Stomach smooth muscle (tissue), 2 donors: Measurements from ENCODE around the gene SLC7A6.

Experiments
- H3K27ac ChIP-seq: one replicate; pipeline ENCODE4 v1.7.0; 2013; ENCODE audit warnings: mild to moderate bottlenecking, low read length, inconsistent platforms
- H3K27me3 ChIP-seq, 2 donors: one replicate each; pipeline ENCODE4 v1.7.0; 2013; ENCODE audit warnings: low read length in 2 of 2; ENCODE audit not compliant: insufficient read depth in 2 of 2, control insufficient read depth in 1 of 2
- H3K36me3 ChIP-seq, 2 donors: one replicate each; pipeline ENCODE4 v1.7.0; 2013; ENCODE audit warnings: low read length in 2 of 2; ENCODE audit not compliant: control insufficient read depth in 2 of 2, insufficient read depth in 2 of 2
- H3K4me1 ChIP-seq: one replicate; pipeline ENCODE4 v1.7.0; 2013; ENCODE audit warnings: low read length; ENCODE audit not compliant: control insufficient read depth, insufficient read depth
- H3K4me3 ChIP-seq, 2 donors: one replicate each; pipeline ENCODE4 v1.7.0; 2013; ENCODE audit warnings: low read length in 2 of 2
- H3K9ac ChIP-seq, 2 donors: one replicate each; pipeline ENCODE4 v1.7.0; 2013; ENCODE audit warnings: low read length in 2 of 2, mild to moderate bottlenecking in 1 of 2
- H3K9me3 ChIP-seq, 2 donors: one replicate each; pipeline ENCODE4 v1.7.0; 2013; ENCODE audit warnings: low read length in 2 of 2; ENCODE audit not compliant: control insufficient read depth in 2 of 2
- donor health status: healthy.
- donor health status: Pancreatic carcinoma.

SLC7A6 gene

DNA sequence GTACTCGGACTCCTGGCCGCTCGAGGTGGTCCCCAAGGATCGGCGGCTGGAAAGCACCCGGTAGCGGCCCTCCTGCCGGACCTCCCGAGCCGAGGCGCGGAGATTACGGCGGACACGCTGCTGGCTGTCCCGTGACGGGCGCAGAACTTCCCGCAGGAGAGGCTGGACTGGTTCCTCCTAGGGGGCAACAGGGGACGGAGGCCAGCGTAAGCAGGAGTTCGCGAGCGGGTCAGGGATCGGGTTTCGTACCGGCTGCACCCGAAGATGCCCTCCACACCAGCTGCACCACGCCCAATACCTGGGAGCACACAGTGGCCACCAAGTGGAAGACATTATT, 46.1 kb downstream of the SLC7A6 start:
- peaks cover 20% of the 10 kb centered on the region for H3K4me1 ChIP-seq
- peaks cover 4 to 12% of the 10 kb centered on the region in 2 donors for H3K36me3 ChIP-seq

DNA sequence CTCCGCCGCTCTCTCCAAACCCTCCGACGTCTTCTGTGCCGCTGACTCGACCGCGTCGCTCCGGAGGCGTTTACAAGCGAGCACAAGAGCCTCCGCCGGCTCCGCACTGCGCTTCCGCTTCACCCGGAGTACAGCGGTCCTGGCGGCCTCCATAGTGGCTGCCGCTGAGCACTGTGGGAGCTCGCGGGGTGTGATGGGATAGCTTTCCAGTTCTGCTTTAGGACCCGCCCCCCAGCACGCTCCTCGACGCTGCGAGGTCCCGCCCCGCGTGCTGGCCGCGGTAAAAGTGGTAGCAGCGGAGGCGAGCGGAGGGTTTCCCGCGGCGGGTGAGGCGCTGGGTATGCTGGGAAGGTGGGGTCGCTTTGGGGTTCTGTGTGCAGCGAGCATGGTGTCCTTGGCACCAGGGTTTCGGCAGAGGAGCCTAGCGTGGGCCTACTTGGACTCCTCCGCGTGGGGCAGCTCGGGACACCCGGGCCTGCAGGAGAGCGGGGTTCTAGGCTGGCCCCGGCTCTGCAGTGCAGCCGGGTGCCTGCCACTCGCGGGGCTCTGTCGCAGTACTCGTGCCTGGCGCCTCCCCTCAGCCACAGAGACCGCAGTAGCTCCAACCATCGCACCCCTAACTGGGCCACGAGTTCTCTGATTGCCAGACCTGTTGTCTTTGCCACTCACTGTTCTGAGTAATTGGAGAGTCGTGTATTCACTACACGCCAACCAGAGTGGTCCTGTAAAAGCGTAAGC, 46.6 kb downstream of the SLC7A6 start, which contains the start of the genes PRMT7 and SLC7A6OS:
Gene PRMT7, plus strand, starts transcription at position 246 of the 738 bp plus-strand sequence. CDS start 4,961 bp downstream, outside the sequence.
Gene SLC7A6OS, minus strand, starts transcription at position 173 of the 738 bp plus-strand sequence. Its CDS starts 20 bp downstream, at position 153.
- no peaks in the 10 kb centered on the region for H3K27me3 ChIP-seq
- no peaks in the 10 kb centered on the region for H3K9me3 ChIP-seq
- peak within 1 kb of the TSS; percentile 70 to 99 for H3K4me3 ChIP-seq
- H3K27ac ChIP-seq: peak within 1 kb of the TSS; percentile 58
- peaks cover 20% of the 10 kb centered on the region for H3K4me1 ChIP-seq
- peaks cover 5 to 13% of the 10 kb centered on the region in 2 donors for H3K36me3 ChIP-seq
- peak within 1 kb of the TSS; percentile 67 to 90 for H3K9ac ChIP-seq

More for the DNA sequence above, 46.1 kb downstream of the SLC7A6 start:
- peak overlapping the region; percentile 70 to 99 for H3K4me3 ChIP-seq
- peak overlapping the region; percentile 67 to 90 for H3K9ac ChIP-seq
- no peaks in the 10 kb centered on the region for H3K9me3 ChIP-seq
- H3K27ac ChIP-seq: peak overlapping the region; percentile 58
- no peaks in the 10 kb centered on the region for H3K27me3 ChIP-seq

DNA sequence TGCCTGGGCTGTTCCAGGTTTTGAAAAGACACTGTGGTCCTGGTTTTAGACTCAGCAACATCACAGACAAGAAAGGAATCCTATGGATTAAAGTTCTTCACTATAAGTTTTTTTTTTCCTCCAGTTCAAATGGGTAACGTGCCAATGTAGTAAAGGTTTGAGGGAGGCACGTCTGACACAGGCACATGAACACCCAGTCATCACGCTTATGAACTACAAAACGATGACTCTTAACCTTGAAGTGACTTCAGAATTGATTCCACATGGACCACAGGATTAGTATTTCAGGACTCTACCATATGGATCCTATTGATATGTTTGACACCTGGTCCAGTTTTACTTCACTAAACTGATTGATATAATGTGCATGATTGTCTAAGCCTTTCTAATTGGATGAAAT, 48.8 kb downstream of the SLC7A6 start:
- peaks cover 5 to 10% of the 10 kb centered on the region in 2 donors for H3K36me3 ChIP-seq
- H3K9ac ChIP-seq: peak overlapping the region in 1 of 2 donors; percentile 21
- no peak overlapping the region for H3K27ac ChIP-seq
- H3K4me1 ChIP-seq: peaks cover 20% of the 10 kb centered on the region
- H3K4me3 ChIP-seq: no peak overlapping the region
- no peaks in the 10 kb centered on the region for H3K27me3 ChIP-seq
- no peaks in the 10 kb centered on the region for H3K9me3 ChIP-seq

DNA sequence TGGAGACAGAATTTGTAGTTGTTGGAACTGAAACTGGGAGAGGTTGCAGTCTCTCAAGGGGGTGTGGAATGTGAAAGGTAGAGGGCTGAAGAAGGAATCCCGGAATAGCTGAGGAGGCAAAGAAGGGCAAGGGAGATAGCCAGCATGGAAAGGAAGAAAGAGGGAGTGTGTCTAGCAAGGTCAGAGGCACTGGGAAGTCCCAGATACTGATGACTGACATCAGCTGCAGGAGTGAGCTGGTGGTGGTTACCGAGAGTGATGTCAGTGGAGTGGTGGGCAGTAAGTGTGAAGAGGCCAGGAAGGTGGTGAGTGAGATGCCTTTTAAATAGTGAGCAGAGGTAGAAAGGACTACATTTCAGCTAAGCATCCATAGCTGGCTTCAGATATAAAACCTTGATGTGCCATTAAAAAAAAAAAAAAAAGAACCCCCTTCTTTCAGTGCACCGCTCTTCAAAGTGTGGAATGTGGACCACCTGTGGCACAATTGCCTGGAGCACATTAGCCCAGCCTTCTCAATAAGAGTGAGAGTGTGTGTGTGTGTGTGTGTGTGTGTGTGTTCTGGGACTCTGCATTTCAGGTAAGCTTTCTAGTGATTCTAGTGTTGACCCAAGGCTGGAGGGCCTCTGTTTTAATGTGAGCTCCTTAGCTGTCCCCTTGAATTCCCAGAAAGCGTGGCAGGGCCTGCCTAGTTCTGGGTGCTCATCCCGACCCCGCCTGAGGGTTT, 55.0 kb downstream of the SLC7A6 start:
- Histone ChIP-seq H3K36me3 (peaks cover 16 to 23% of the 10 kb centered on the region in 2 donors), H3K9ac (no peak overlapping the region), H3K27me3 (no peaks in the 10 kb centered on the region), H3K4me3 (no peak overlapping the region), H3K4me1 (no peaks in the 10 kb centered on the region), H3K27ac (no peak overlapping the region), H3K9me3 (no peaks in the 10 kb centered on the region)

DNA sequence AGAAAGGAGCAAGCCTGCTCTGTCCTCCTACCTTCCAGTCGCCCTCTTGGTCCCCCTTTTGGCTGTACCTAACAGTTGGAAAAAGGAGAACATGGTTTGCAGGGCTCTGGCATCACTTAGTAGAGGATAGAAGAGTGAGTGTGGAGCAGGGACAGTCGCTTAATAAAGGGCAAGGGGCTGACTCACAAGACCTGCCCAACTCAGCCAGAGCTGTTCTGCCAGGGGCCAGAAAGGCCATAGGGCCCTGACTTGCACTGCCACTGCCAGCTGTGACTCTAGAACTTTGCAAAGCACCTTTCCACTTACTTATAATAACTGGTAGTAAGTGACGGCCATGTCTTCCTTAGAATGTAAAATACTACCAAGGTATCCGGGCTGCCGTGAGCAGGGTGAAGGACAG, 60.0 kb downstream of the SLC7A6 start:
- Histone ChIP-seq H3K27ac (no peak overlapping the region), H3K4me3 (no peak overlapping the region), H3K27me3 (no peaks in the 10 kb centered on the region), H3K9me3 (no peaks in the 10 kb centered on the region), H3K9ac (no peak overlapping the region), H3K36me3 (peaks cover 21 to 34% of the 10 kb centered on the region in 2 donors), H3K4me1 (no peaks in the 10 kb centered on the region)

DNA sequence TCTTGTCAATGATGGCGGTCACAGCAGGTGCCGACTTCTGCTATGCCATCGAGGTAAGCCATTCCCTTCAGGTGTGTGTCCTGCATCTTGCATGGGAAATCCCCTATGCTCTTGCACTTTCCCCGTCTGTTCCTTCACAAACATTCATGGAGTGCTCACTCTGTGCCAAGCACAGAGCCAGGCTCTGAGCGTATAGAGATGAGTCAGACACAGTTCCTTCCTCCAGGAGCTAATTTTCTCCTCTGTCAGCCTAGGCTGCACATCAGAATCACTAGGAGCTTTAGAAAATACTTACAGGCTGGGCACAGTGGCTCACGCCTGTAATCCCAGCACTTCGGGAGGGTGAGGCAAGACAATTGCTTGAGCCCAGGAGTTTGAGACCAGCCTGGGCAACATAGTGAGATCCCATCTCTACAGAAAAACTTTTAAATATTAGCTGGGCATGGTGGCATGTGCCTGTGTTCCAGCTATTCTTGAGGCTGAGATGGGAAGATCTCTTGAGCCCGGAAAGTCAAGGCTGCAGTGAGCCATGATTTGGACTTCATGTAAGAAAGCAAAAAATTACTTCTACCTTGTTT, 60.5 kb downstream of the SLC7A6 start:
- no peaks in the 10 kb centered on the region for H3K9me3 ChIP-seq
- no peak overlapping the region for H3K9ac ChIP-seq
- peaks cover 19 to 30% of the 10 kb centered on the region in 2 donors for H3K36me3 ChIP-seq
- H3K27me3 ChIP-seq: no peaks in the 10 kb centered on the region
- no peak overlapping the region for H3K27ac ChIP-seq
- H3K4me1 ChIP-seq: no peaks in the 10 kb centered on the region
- no peak overlapping the region for H3K4me3 ChIP-seq

DNA sequence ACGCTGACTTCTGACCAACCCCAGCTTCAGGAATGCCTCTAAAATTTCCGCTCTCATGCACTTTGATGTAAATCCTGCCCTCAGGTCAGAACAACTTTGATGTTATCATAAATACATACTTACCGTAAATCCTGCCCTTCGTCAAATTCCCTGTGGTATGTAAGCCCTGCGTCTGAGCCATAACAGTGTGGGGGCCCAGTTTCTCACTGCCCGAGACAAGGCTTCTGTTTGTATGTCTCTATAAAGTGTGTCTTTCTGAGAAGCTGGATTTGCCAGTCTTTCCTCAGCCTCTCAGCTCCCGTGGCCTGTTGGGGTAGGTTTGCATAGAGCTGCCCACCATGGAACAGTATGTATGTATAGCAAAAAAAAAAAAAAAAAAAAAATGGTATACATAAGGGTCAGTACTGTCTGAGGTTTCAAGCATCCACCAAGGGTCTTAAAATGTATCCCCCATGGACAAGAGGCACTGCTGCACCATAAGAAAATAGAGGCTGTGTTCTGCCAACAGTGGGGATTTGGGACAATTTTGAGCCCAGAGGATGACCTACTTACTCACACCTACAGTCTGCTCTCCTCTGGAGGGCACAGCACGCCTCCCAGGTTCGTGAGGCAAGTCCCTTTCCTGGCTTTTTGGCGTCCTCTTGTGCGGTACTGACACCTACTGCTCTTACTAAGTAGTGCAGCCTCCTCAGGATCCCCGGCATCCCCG, 64.0 kb downstream of the SLC7A6 start:
- Histone ChIP-seq H3K9ac (peak overlapping the region in 1 of 2 donors; percentile 29), H3K4me3 (no peak overlapping the region), H3K27me3 (no peaks in the 10 kb centered on the region), H3K27ac (no peak overlapping the region), H3K9me3 (no peaks in the 10 kb centered on the region), H3K36me3 (peaks cover 16 to 24% of the 10 kb centered on the region in 2 donors), H3K4me1 (no peaks in the 10 kb centered on the region)

DNA sequence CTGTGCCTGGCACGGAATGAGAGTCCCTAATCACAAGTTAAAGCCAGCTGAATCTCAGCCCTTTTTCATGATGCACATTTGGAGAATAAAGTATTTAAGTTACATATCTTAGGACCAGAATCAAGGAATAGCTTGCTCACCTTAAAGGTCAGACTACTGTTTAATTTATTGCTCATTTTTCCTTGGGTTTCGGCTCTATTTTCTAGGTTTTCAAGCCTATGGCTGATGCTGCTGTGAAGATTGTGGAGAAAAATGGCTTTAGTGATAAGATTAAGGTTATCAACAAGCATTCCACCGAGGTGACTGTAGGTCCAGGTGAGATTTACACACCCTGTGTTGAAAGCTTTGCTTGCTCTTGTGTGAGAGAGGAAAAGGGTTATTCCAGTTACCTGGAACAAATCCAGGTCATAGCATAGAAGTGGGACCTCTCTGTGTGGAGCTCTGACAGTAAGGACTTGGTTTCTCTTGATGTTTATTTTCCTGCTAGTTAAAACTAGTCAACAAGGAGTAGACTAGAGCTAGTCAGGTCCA, 64.6 kb downstream of the SLC7A6 start:
- H3K4me3 ChIP-seq: no peak overlapping the region
- no peak overlapping the region for H3K27ac ChIP-seq
- H3K4me1 ChIP-seq: no peaks in the 10 kb centered on the region
- H3K27me3 ChIP-seq: no peaks in the 10 kb centered on the region
- no peaks in the 10 kb centered on the region for H3K9me3 ChIP-seq
- H3K9ac ChIP-seq: no peak overlapping the region
- peaks cover 16 to 20% of the 10 kb centered on the region in 2 donors for H3K36me3 ChIP-seq

DNA sequence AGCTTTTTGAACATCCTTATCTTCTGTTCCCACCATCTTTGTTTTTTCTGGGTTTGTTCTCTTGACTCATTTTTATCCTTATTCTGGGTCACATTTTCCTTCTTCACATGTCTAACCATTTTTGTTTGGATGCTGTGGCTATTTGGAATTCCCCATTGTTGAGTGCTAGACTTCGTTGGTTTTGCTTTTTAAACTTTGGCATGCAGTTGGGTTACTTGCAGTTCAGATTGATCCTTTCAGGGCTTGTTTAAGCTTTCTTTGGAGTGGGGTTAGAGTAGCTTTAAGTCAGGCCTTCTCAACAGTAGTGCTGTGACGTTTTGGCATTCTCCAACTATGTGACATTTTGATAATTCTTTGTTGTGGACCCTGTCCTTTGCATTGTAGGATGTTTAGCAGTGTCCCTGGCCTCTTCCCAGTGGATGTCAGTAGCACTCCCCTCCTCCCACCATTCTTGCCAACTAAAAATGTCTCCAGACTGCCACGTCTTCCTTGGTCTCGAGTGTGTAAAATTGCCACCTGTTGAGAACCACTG, 67.6 kb downstream of the SLC7A6 start:
- Histone ChIP-seq H3K9me3 (no peaks in the 10 kb centered on the region), H3K36me3 (peaks cover 2 to 7% of the 10 kb centered on the region in 2 donors), H3K27me3 (no peaks in the 10 kb centered on the region), H3K4me3 (no peak overlapping the region), H3K4me1 (no peaks in the 10 kb centered on the region), H3K27ac (no peak overlapping the region), H3K9ac (no peak overlapping the region)
